Neuronal stem cell (in vitro differentiated cells): ENCODE measurements around the gene WWOX.

Experiments used
- DNase-seq: peaks from one replicate; pipeline ENCODE4 v3.0.0-alpha.2; 2013; ENCODE audit warnings: low spot score
- H2AFZ ChIP-seq: one replicate; pipeline ENCODE4 v1.6.1; 2013; ENCODE audit warnings: mild to moderate bottlenecking, low read length, inconsistent platforms
- H2AK5ac ChIP-seq: 2 replicates; pipeline ENCODE4 v1.6.1; 2013; ENCODE audit warnings: low read depth, mild to moderate bottlenecking, inconsistent platforms, low read length, moderate library complexity, mixed read lengths
- H2BK120ac ChIP-seq: 2 replicates; pipeline ENCODE4 v1.6.1; 2013; ENCODE audit warnings: low read depth, mild to moderate bottlenecking, inconsistent platforms, low read length, moderate library complexity, mixed read lengths
- H2BK12ac ChIP-seq: one replicate; pipeline ENCODE4 v1.6.1; 2013; ENCODE audit warnings: low read length, inconsistent platforms
- H2BK15ac ChIP-seq: 2 replicates; pipeline ENCODE4 v1.6.1; 2013; ENCODE audit warnings: mild to moderate bottlenecking, low read length, inconsistent platforms, mixed read lengths
- H2BK5ac ChIP-seq: one replicate; pipeline ENCODE4 v1.6.1; 2013; ENCODE audit warnings: inconsistent platforms, mild to moderate bottlenecking, low read length, moderate library complexity
- H3K14ac ChIP-seq: one replicate; pipeline ENCODE4 v1.6.1; 2013; ENCODE audit warnings: low read length, inconsistent platforms
- H3K18ac ChIP-seq: 2 replicates; pipeline ENCODE4 v1.6.1; 2013; ENCODE audit warnings: low read length, inconsistent platforms
- H3K23ac ChIP-seq: 2 replicates; pipeline ENCODE4 v1.6.1; 2013; ENCODE audit warnings: low read depth, mild to moderate bottlenecking, mixed read lengths, low read length, inconsistent platforms; ENCODE audit not compliant: poor library complexity
- H3K27ac ChIP-seq: replicated peaks from 3 replicates; pipeline ENCODE4 v1.5.1; 2013; ENCODE audit warnings: low read length, inconsistent platforms
- H3K27me3 ChIP-seq, 3 experiments: 2 replicates each; pipeline ENCODE4 v1.6.1; 2013; ENCODE audit warnings: low read length in 3 of 3, mild to moderate bottlenecking in 2 of 3, inconsistent platforms in 1 of 3, low read depth in 1 of 3, mixed read lengths in 1 of 3, moderate library complexity in 1 of 3; ENCODE audit not compliant: control insufficient read depth in 3 of 3, insufficient read depth in 3 of 3
- H3K36me3 ChIP-seq, 2 donors: replicated peaks in 1 of 2; 2 replicates each; pipeline ENCODE4 v1.6.1; 2013; ENCODE audit warnings: low read length in 2 of 2; ENCODE audit not compliant: control insufficient read depth in 2 of 2, insufficient read depth in 2 of 2
- H3K4ac ChIP-seq: 2 replicates; pipeline ENCODE4 v1.6.1; 2013; ENCODE audit warnings: inconsistent platforms, mild to moderate bottlenecking, low read length, moderate library complexity
- H3K4me1 ChIP-seq, 2 donors: 1 replicate in 1 of 2; 2 replicates in 1 of 2; pipeline ENCODE4 v1.6.1; 2013; ENCODE audit warnings: low read length in 2 of 2, low read depth in 1 of 2; ENCODE audit not compliant: control insufficient read depth in 2 of 2, insufficient read depth in 1 of 2
- H3K4me2 ChIP-seq: one replicate; pipeline ENCODE4 v1.6.1; 2013; ENCODE audit warnings: mild to moderate bottlenecking, low read length, inconsistent platforms; ENCODE audit not compliant: insufficient read depth, poor library complexity, severe bottlenecking
- H3K4me3 ChIP-seq, 2 donors: 2 replicates each; pipeline ENCODE4 v1.5.1; 2013; ENCODE audit warnings: low read length in 2 of 2, mild to moderate bottlenecking in 2 of 2, inconsistent platforms in 1 of 2, moderate library complexity in 1 of 2
- H3K79me1 ChIP-seq: one replicate; pipeline ENCODE4 v1.6.1; 2013; ENCODE audit warnings: low read depth, mild to moderate bottlenecking, inconsistent platforms, low read length, moderate library complexity
- H3K9ac ChIP-seq: one replicate; pipeline ENCODE4 v1.6.1; 2013; ENCODE audit warnings: mild to moderate bottlenecking, low read depth, low read length, inconsistent platforms; ENCODE audit not compliant: poor library complexity
- H3K9me3 ChIP-seq, 2 donors: replicated peaks in 1 of 2; 2 replicates each; pipeline versions ENCODE3 to v1.6.1; 2013; ENCODE audit warnings: low read length in 2 of 2, mild to moderate bottlenecking in 2 of 2, inconsistent platforms in 1 of 2, low read depth in 1 of 2, mixed read lengths in 1 of 2, moderate library complexity in 1 of 2; ENCODE audit not compliant: control insufficient read depth in 2 of 2, insufficient read depth in 1 of 2
- H4K8ac ChIP-seq: one replicate; pipeline ENCODE4 v1.6.1; 2013; ENCODE audit warnings: low read depth, mild to moderate bottlenecking, inconsistent platforms, low read length, moderate library complexity
- H4K91ac ChIP-seq: one replicate; pipeline ENCODE4 v1.6.1; 2013; ENCODE audit warnings: low read length, low read depth, mild to moderate bottlenecking, inconsistent platforms; ENCODE audit not compliant: poor library complexity
- WGBS, 2 donors: extraction: QIAGEN DNeasy Blood & Tissue Kit; methylation state at CpG; one replicate each; pipeline ENCODE4 v1.1.7; 2013; ENCODE audit warnings: missing lambda C conversion rate in 2 of 2, mixed read lengths in 1 of 2; ENCODE audit not compliant: insufficient read length in 2 of 2, insufficient replicate concordance in 1 of 2; ENCODE audit errors: extremely low coverage in 2 of 2; 5-methylcytosine and 5-hydroxymethylcytosine counted together

Gene WWOX

DNA sequence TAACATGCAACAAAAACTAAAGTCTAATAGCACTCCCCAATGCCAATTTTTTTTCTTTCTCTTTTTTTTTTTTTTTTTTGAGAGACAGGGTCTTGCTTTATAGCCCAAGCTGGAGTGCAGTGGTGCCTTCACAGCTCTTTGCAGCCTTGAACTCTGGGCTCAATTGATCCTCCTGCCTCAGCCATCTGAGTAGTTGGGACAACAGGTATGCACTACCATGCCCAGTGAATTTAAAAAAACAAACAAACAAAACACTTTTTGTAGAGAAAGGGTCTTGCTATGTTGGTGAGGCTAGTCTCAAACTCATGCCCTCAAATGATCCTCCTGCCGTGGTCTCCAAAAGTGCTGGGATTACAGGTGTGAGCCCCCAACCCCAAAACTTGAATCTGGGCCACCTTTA is 632.3 kb downstream of the WWOX start:
- Histone ChIP-seq H2AFZ (no peak overlapping the region), H2AK5ac (no peak overlapping the region), H3K79me1 (no peaks in the 10 kb centered on the region), H2BK12ac (no peak overlapping the region), H3K27ac (no peak overlapping the region), H3K4me2 (no peak overlapping the region), H4K8ac (no peak overlapping the region), H3K14ac (no peak overlapping the region), H3K9me3 (no peaks in the 10 kb centered on the region), H2BK5ac (no peak overlapping the region), H3K9ac (no peak overlapping the region), H2BK120ac (no peak overlapping the region), H4K91ac (no peak overlapping the region), H3K4me3 (no peak overlapping the region), H3K4me1 (no peaks in the 10 kb centered on the region), H3K18ac (no peak overlapping the region), H2BK15ac (no peak overlapping the region), H3K36me3 (no peaks in the 10 kb centered on the region), H3K23ac (no peak overlapping the region), H3K4ac (no peak overlapping the region), H3K27me3 (no peaks in the 10 kb centered on the region)
- WGBS, 2 donors, result no CpG with 5 or more reads among the region's 1 CpG
- no peak for DNase-seq

DNA sequence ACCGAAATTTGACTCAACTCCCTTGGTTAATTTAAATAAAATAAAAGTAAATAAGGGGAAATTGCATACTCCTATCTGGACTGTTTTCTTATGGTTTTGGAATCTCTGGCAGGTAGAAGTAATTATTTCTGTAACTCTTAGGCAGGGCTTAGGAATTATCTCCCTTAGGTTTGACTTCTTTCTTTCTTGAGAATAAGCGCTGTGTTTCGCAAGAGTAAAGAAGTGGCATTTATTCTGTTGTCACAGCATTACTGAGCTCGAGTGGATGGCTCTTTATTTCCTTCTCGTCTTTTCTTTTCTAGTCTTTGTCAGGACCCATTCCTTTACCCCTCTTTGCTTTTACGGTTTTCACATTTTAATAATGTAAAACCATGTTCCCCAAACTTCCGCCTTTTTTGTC is 633.2 kb downstream of the WWOX start:
- no peaks in the 10 kb centered on the region for H3K36me3 ChIP-seq
- no peak overlapping the region for H3K14ac ChIP-seq
- no peaks in the 10 kb centered on the region for H3K4me1 ChIP-seq
- H3K9ac ChIP-seq, result no peak overlapping the region
- no peak overlapping the region for H2BK120ac ChIP-seq
- no peaks in the 10 kb centered on the region for H3K27me3 ChIP-seq
- H2AK5ac ChIP-seq, result no peak overlapping the region
- H3K18ac ChIP-seq, result no peak overlapping the region
- H3K4ac ChIP-seq, result no peak overlapping the region
- H4K91ac ChIP-seq, result no peak overlapping the region
- no peak for DNase-seq
- H3K23ac ChIP-seq, result no peak overlapping the region
- H3K79me1 ChIP-seq, result no peaks in the 10 kb centered on the region
- H3K4me2 ChIP-seq, result no peak overlapping the region
- no CpG with 5 or more reads among the region's 7 CpGs for WGBS, 2 donors
- no peak overlapping the region for H2BK12ac ChIP-seq
- no peak overlapping the region for H2AFZ ChIP-seq
- no peaks in the 10 kb centered on the region for H3K9me3 ChIP-seq
- no peak overlapping the region for H3K27ac ChIP-seq
- no peak overlapping the region for H3K4me3 ChIP-seq
- no peak overlapping the region for H2BK5ac ChIP-seq
- no peak overlapping the region for H4K8ac ChIP-seq
- no peak overlapping the region for H2BK15ac ChIP-seq

DNA sequence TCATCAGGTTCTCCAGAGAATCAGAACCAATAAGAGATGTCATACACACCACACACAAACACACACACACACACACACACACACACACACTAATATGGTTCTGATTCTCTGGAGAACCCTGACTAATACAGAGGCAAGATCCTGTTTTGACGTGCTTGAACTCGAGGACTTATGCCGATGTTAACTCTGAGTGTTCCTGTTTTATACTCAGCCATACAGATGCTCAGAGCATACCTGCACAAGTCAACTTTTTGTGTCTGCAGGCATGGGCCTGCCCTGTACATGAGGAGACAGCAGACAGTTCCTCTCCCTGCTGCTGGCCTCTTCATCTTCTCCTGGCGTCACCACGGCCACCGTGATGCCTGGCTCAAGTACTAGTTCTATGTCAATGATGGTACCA is 635.9 kb downstream of the WWOX start:
- Histone ChIP-seq H3K36me3 (no peaks in the 10 kb centered on the region), H2BK5ac (no peak overlapping the region), H3K4me3 (no peak overlapping the region), H2AK5ac (no peak overlapping the region), H3K9ac (no peak overlapping the region), H2BK15ac (no peak overlapping the region), H3K4ac (no peak overlapping the region), H4K91ac (no peak overlapping the region), H3K4me2 (no peak overlapping the region), H2BK12ac (no peak overlapping the region), H3K27me3 (no peaks in the 10 kb centered on the region), H2BK120ac (no peak overlapping the region), H3K18ac (no peak overlapping the region), H3K9me3 (no peaks in the 10 kb centered on the region), H2AFZ (no peak overlapping the region), H3K4me1 (no peaks in the 10 kb centered on the region), H3K14ac (no peak overlapping the region), H3K79me1 (no peaks in the 10 kb centered on the region), H4K8ac (no peak overlapping the region), H3K23ac (no peak overlapping the region), H3K27ac (no peak overlapping the region)
- no peak for DNase-seq
- no CpG with 5 or more reads among the region's 6 CpGs for WGBS, 2 donors

DNA sequence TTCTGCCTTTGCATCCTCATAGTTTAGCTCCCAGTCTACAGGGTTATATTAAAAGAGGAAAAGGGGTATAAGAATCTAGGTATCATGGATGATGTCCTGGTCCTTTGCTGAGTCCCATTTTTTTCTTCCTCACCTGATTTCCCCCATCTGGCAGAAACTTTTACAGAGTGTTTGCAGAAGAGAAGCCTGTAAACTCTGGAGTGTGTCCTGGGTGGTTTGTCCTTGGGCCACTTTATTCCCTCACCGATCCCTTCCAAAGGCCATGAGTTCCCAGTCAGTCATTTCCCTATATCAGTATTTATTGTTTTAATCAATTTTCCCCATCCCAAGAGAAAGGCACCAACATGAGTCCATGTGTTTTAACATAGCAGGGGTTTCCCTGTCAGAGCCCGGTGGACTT is 638.2 kb downstream of the WWOX start:
- no peak overlapping the region for H2AK5ac ChIP-seq
- H3K27me3 ChIP-seq, result no peaks in the 10 kb centered on the region
- WGBS, 2 donors, result no CpG with 5 or more reads among the region's 2 CpGs
- no peak overlapping the region for H2BK5ac ChIP-seq
- no peak overlapping the region for H3K9ac ChIP-seq
- H2AFZ ChIP-seq, result no peak overlapping the region
- no peak overlapping the region for H3K4me2 ChIP-seq
- no peak overlapping the region for H3K4me3 ChIP-seq
- H2BK120ac ChIP-seq, result no peak overlapping the region
- no peaks in the 10 kb centered on the region for H3K36me3 ChIP-seq
- H3K14ac ChIP-seq, result no peak overlapping the region
- no peaks in the 10 kb centered on the region for H3K9me3 ChIP-seq
- no peaks in the 10 kb centered on the region for H3K79me1 ChIP-seq
- no peak overlapping the region for H4K91ac ChIP-seq
- no peak overlapping the region for H3K18ac ChIP-seq
- no peak overlapping the region for H3K4ac ChIP-seq
- no peaks in the 10 kb centered on the region for H3K4me1 ChIP-seq
- H3K23ac ChIP-seq, result no peak overlapping the region
- H2BK12ac ChIP-seq, result no peak overlapping the region
- no peak overlapping the region for H4K8ac ChIP-seq
- H2BK15ac ChIP-seq, result no peak overlapping the region
- H3K27ac ChIP-seq, result no peak overlapping the region
- no peak for DNase-seq
